Liver (tissue), 9 donors: ENCODE measurements around the gene BRAP. TPM values are rescaled to one million over a fixed set of nuclear protein-coding genes. Genes with fewer than 3 reads are reported as not detected.

ENCODE experiments used
- DNase-seq: peaks from one replicate; pipeline ENCODE4 v3.0.0-alpha.2; 2017; ENCODE audit warnings: low spot score
- H3K27ac ChIP-seq, 2 donors: one replicate each; pipeline ENCODE4 v1.7.0; 2013; ENCODE audit warnings: inconsistent platforms in 2 of 2, low read length in 2 of 2, control low read depth in 1 of 2, low read depth in 1 of 2, mild to moderate bottlenecking in 1 of 2
- H3K27me3 ChIP-seq, 4 donors: one replicate each; pipeline versions ENCODE4 v1.6.1 to v1.7.0; 2013; ENCODE audit warnings: low read length in 3 of 4, inconsistent platforms in 1 of 4, mild to moderate bottlenecking in 1 of 4, moderate library complexity in 1 of 4; ENCODE audit not compliant: control insufficient read depth in 4 of 4, insufficient read depth in 4 of 4
- H3K36me3 ChIP-seq, 4 donors: one replicate each; pipeline versions ENCODE4 v1.6.1 to v1.7.0; 2013; ENCODE audit warnings: low read length in 3 of 4, mild to moderate bottlenecking in 3 of 4, low read depth in 1 of 4, moderate library complexity in 1 of 4; ENCODE audit not compliant: control insufficient read depth in 4 of 4, insufficient read depth in 3 of 4
- H3K4me1 ChIP-seq, 4 donors: one replicate each; pipeline versions ENCODE4 v1.6.1 to v1.7.0; 2013; ENCODE audit warnings: low read length in 3 of 4, mild to moderate bottlenecking in 3 of 4, moderate library complexity in 1 of 4; ENCODE audit not compliant: control insufficient read depth in 4 of 4, insufficient read depth in 4 of 4
- H3K4me3 ChIP-seq, 3 donors: one replicate each; pipeline versions ENCODE4 v1.6.1 to v1.7.0; 2013; ENCODE audit warnings: low read length in 3 of 3, control low read depth in 1 of 3, low read depth in 1 of 3, mild to moderate bottlenecking in 1 of 3
- H3K9ac ChIP-seq, 2 donors: one replicate each; pipeline ENCODE4 v1.7.0; 2013; ENCODE audit warnings: low read length in 2 of 2, mild to moderate bottlenecking in 2 of 2, moderate library complexity in 2 of 2, control low read depth in 1 of 2, low read depth in 1 of 2
- H3K9me3 ChIP-seq, 4 donors: one replicate each; pipeline versions ENCODE4 v1.6.1 to v1.7.0; 2013; ENCODE audit warnings: low read length in 3 of 4; ENCODE audit not compliant: control insufficient read depth in 4 of 4
- EGR1 ChIP-seq, 2 donors: IDR thresholded peaks; 2 replicates each; pipeline ENCODE4 v1.6.1; 2016 to 2018; ENCODE audit warnings: antibody characterized with exemption in 2 of 2, low read depth in 2 of 2
- FOXA1 ChIP-seq: IDR thresholded peaks from 2 replicates; pipeline ENCODE4 v1.6.1; 2016; ENCODE audit warnings: antibody characterized with exemption
- FOXA2 ChIP-seq: IDR thresholded peaks from 2 replicates; pipeline ENCODE4 v1.6.1; 2016; ENCODE audit warnings: antibody characterized with exemption
- GABPA ChIP-seq, 2 donors: IDR thresholded peaks in 1 of 2; conservative IDR thresholded peaks in 1 of 2; 2 replicates each; pipeline ENCODE4 v1.6.1; 2016; ENCODE audit warnings: antibody characterized with exemption in 2 of 2, mild to moderate bottlenecking in 1 of 2, moderate library complexity in 1 of 2
- HNF4A ChIP-seq, 2 donors: conservative IDR thresholded peaks; 2 replicates each; pipeline ENCODE4 v1.6.1; 2016; ENCODE audit warnings: antibody characterized with exemption in 2 of 2, mild to moderate bottlenecking in 2 of 2
- HNF4G ChIP-seq: IDR thresholded peaks from 2 replicates; pipeline ENCODE4 v1.6.1; 2016; ENCODE audit warnings: antibody characterized with exemption
- RAD21 ChIP-seq, 2 donors: IDR thresholded peaks; 2 replicates each; pipeline ENCODE4 v1.6.1; 2016; ENCODE audit warnings: antibody characterized with exemption in 2 of 2, mild to moderate bottlenecking in 2 of 2
- RXRA ChIP-seq, 2 donors: IDR thresholded peaks; 2 replicates each; pipeline ENCODE4 v1.6.1; 2017 to 2018; ENCODE audit warnings: antibody characterized with exemption in 2 of 2, mild to moderate bottlenecking in 1 of 2
- SP1 ChIP-seq: IDR thresholded peaks from 2 replicates; pipeline ENCODE4 v1.6.1; 2018; ENCODE audit warnings: antibody characterized with exemption, mild to moderate bottlenecking
- TAF1 ChIP-seq: conservative IDR thresholded peaks from 2 replicates; pipeline ENCODE4 v1.6.1; 2016; ENCODE audit warnings: antibody characterized with exemption, mild to moderate bottlenecking
- YY1 ChIP-seq: IDR thresholded peaks from 2 replicates; pipeline ENCODE4 v1.6.1; 2016; ENCODE audit warnings: antibody characterized with exemption, mild to moderate bottlenecking
- WGBS: extraction: QIAGEN DNeasy Blood & Tissue Kit; methylation state at CpG from one replicate; pipeline ENCODE4 v1.1.7; 2013; 5-methylcytosine and 5-hydroxymethylcytosine counted together
- polyA plus RNA-seq, 2 donors: library from polyadenylated mRNA; stranded (reverse) in 1 of 2; unstranded in 1 of 2; fragments of 200-250 nt in 1 of 2; fragments of >200 nt in 1 of 2; fragmentation: Nextera tagmentation in 1 of 2; extraction: Ambion mirVana in 1 of 2; gene quantifications; one replicate each; pipeline versions ENCODE4 v1.2.1 to v1.2.3, GENCODE V29; 2013 to 2015
- total RNA-seq, 2 donors: library from RNA; depleted of rRNA; stranded (reverse); fragments of >200 nt; gene quantifications; one replicate each; pipeline ENCODE4 v1.2.3, GENCODE V29; 2014
- TF ChIP-seq, protein P1 (sequence below): IDR thresholded peaks from 2 replicates; pipeline ENCODE4 v1.6.1; 2016; ENCODE audit warnings: antibody characterized with exemption
- TF ChIP-seq, protein P2 (sequence below): IDR thresholded peaks from 2 replicates; pipeline ENCODE4 v1.6.1; 2016; ENCODE audit warnings: antibody characterized with exemption
- TF ChIP-seq, protein P3 (sequence below): IDR thresholded peaks from 2 replicates; pipeline ENCODE4 v1.6.1; 2016; ENCODE audit warnings: antibody characterized with exemption
- TF ChIP-seq, protein P4 (sequence below): fragments of 150-350 bp; IDR thresholded peaks from 2 replicates; pipeline ENCODE4 v1.5.1; 2017; ENCODE audit warnings: improper control_type of control experiment, low read depth, low read length; ENCODE audit not compliant: missing input control
- TF ChIP-seq, protein P5 (sequence below): IDR thresholded peaks from 2 replicates; pipeline ENCODE4 v1.6.1; 2016; ENCODE audit warnings: antibody characterized with exemption, mild to moderate bottlenecking
- donor health status: healthy.
- donor health status: healthy.
- donor health status: healthy.
- donor health status: healthy.
- donor health status: healthy.

Gene BRAP
- total and polyA plus RNA-seq, 4 donors: 4.8 to 10.1 (median 6.7) TPM

- Histone ChIP-seq H3K27me3 (no peaks in the 10 kb centered on the region), H3K27ac (no peak overlapping the region), H3K9me3 (no peaks in the 10 kb centered on the region), H3K36me3 (peaks cover 9 to 49% (median 34%) of the 10 kb centered on the region in 4 donors), H3K4me3 (no peak overlapping the region), H3K4me1 (no peaks in the 10 kb centered on the region), H3K9ac (no peak overlapping the region)
- DNase-seq: no peak
- TF ChIP-seq, protein P1, sequence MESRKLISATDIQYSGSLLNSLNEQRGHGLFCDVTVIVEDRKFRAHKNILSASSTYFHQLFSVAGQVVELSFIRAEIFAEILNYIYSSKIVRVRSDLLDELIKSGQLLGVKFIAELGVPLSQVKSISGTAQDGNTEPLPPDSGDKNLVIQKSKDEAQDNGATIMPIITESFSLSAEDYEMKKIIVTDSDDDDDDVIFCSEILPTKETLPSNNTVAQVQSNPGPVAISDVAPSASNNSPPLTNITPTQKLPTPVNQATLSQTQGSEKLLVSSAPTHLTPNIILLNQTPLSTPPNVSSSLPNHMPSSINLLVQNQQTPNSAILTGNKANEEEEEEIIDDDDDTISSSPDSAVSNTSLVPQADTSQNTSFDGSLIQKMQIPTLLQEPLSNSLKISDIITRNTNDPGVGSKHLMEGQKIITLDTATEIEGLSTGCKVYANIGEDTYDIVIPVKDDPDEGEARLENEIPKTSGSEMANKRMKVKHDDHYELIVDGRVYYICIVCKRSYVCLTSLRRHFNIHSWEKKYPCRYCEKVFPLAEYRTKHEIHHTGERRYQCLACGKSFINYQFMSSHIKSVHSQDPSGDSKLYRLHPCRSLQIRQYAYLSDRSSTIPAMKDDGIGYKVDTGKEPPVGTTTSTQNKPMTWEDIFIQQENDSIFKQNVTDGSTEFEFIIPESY: no peak
- TF ChIP-seq, protein P2, sequence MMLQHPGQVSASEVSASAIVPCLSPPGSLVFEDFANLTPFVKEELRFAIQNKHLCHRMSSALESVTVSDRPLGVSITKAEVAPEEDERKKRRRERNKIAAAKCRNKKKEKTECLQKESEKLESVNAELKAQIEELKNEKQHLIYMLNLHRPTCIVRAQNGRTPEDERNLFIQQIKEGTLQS: no peak
- TF ChIP-seq YY1 (no peak), HNF4G (no peak), FOXA1 (no peak), RXRA (IDR thresholded peaks at IDR 0.05) (no peak), FOXA2 (no peak), GABPA (IDR thresholded peaks at IDR 0.05 in 1 of 2, conservative IDR thresholded peaks at IDR 0.05 in 1 of 2) (no peak), HNF4A (conservative IDR thresholded peaks at IDR 0.05) (no peak)
- TF ChIP-seq, protein P3, sequence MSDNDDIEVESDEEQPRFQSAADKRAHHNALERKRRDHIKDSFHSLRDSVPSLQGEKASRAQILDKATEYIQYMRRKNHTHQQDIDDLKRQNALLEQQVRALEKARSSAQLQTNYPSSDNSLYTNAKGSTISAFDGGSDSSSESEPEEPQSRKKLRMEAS: no peak
- TF ChIP-seq, protein P4, sequence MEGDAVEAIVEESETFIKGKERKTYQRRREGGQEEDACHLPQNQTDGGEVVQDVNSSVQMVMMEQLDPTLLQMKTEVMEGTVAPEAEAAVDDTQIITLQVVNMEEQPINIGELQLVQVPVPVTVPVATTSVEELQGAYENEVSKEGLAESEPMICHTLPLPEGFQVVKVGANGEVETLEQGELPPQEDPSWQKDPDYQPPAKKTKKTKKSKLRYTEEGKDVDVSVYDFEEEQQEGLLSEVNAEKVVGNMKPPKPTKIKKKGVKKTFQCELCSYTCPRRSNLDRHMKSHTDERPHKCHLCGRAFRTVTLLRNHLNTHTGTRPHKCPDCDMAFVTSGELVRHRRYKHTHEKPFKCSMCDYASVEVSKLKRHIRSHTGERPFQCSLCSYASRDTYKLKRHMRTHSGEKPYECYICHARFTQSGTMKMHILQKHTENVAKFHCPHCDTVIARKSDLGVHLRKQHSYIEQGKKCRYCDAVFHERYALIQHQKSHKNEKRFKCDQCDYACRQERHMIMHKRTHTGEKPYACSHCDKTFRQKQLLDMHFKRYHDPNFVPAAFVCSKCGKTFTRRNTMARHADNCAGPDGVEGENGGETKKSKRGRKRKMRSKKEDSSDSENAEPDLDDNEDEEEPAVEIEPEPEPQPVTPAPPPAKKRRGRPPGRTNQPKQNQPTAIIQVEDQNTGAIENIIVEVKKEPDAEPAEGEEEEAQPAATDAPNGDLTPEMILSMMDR: no peak
- TF ChIP-seq, protein P5, sequence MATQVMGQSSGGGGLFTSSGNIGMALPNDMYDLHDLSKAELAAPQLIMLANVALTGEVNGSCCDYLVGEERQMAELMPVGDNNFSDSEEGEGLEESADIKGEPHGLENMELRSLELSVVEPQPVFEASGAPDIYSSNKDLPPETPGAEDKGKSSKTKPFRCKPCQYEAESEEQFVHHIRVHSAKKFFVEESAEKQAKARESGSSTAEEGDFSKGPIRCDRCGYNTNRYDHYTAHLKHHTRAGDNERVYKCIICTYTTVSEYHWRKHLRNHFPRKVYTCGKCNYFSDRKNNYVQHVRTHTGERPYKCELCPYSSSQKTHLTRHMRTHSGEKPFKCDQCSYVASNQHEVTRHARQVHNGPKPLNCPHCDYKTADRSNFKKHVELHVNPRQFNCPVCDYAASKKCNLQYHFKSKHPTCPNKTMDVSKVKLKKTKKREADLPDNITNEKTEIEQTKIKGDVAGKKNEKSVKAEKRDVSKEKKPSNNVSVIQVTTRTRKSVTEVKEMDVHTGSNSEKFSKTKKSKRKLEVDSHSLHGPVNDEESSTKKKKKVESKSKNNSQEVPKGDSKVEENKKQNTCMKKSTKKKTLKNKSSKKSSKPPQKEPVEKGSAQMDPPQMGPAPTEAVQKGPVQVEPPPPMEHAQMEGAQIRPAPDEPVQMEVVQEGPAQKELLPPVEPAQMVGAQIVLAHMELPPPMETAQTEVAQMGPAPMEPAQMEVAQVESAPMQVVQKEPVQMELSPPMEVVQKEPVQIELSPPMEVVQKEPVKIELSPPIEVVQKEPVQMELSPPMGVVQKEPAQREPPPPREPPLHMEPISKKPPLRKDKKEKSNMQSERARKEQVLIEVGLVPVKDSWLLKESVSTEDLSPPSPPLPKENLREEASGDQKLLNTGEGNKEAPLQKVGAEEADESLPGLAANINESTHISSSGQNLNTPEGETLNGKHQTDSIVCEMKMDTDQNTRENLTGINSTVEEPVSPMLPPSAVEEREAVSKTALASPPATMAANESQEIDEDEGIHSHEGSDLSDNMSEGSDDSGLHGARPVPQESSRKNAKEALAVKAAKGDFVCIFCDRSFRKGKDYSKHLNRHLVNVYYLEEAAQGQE: no peak
- 86% methylated on average over 2 of the region's 2 CpGs for WGBS
Observed at GRCh38 chr12:111699962-111700361, 14.2 kb upstream of the BRAP start.

DNA sequence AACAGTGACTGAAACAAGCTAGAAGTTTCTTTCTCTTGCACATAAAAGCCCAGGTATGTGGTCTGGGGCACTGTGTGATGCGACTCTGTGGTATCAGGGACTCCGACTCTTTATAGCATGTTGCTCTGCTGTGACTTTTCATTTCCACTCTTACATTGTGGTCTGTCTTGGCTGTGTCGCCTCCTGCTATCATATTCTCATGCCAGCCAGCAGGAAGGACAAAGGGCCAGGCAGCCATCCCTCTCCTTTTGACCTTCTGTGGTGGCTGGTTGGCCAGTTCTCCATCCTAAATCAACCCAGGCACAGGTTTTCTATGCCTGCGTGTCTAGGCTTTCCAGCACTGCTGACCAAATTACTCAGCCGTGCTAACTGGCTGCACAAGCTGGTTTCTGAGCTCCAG, 8.1 kb upstream of the BRAP start:
- 93% methylated on average over 5 of the region's 5 CpGs for WGBS
- Histone ChIP-seq H3K36me3 (peaks cover 9 to 43% (median 33%) of the 10 kb centered on the region in 4 donors), H3K4me3 (no peak overlapping the region), H3K27ac (no peak overlapping the region), H3K9ac (no peak overlapping the region), H3K9me3 (no peaks in the 10 kb centered on the region), H3K27me3 (no peaks in the 10 kb centered on the region), H3K4me1 (no peaks in the 10 kb centered on the region)
- no peak for DNase-seq
- TF ChIP-seq, protein P2: no peak
- TF ChIP-seq FOXA1: no peak
- TF ChIP-seq, protein P3: no peak
- no peak for TF ChIP-seq SP1
- no peak for TF ChIP-seq TAF1
- no peak for TF ChIP-seq YY1
- TF ChIP-seq RAD21 (IDR thresholded peaks at IDR 0.05): no peak
- no peak for TF ChIP-seq EGR1 (IDR thresholded peaks at IDR 0.05; ENCODE audit: low read depth in 2 of 2)
- TF ChIP-seq, protein P4: no peak
- no peak for TF ChIP-seq GABPA (IDR thresholded peaks at IDR 0.05 in 1 of 2, conservative IDR thresholded peaks at IDR 0.05 in 1 of 2)
- no peak for TF ChIP-seq FOXA2
- TF ChIP-seq, protein P5: no peak
- no peak for TF ChIP-seq HNF4G
- no peak for TF ChIP-seq HNF4A (conservative IDR thresholded peaks at IDR 0.05)
- no peak for TF ChIP-seq RXRA (IDR thresholded peaks at IDR 0.05)
